Islet of Langerhans (tissue), 1 donor: Measurements from ENCODE around the gene LRGUK.
"Not testable (repeated sequence)": the region's sequence is repeated elsewhere in the genome, so short reads cannot be mapped to it uniquely, and the experiment has no call there.

ENCODE experiments used
- FAIRE-seq: peaks from one replicate; lab custom pipeline; 2011; peaks lifted over from hg19 to GRCh38; lab: Jason Lieb, UNC

The LRGUK gene

GRCh38 chr7:134187893-134188292, 60.8 kb downstream of the LRGUK start:
- FAIRE-seq = no peak

GRCh38 chr7:134188311-134188710, 61.2 kb downstream of the LRGUK start:
- no peak for FAIRE-seq

GRCh38 chr7:134189559-134189958, 62.4 kb downstream of the LRGUK start:
- no peak for FAIRE-seq

- no peak for FAIRE-seq
Observed at GRCh38 chr7:134191876-134192275, 64.7 kb downstream of the LRGUK start.

- FAIRE-seq = no peak
Observed at GRCh38 chr7:134193240-134193639, 66.1 kb downstream of the LRGUK start.

- FAIRE-seq = no peak
Observed at GRCh38 chr7:134195252-134195651, 68.1 kb downstream of the LRGUK start.

- no peak for FAIRE-seq
Observed at GRCh38 chr7:134196439-134196838, 69.3 kb downstream of the LRGUK start.

GRCh38 chr7:134197345-134197744, 70.2 kb downstream of the LRGUK start:
- no peak for FAIRE-seq

- no peak for FAIRE-seq
Observed at GRCh38 chr7:134200970-134201369, 73.8 kb downstream of the LRGUK start.

GRCh38 chr7:134201569-134202261, 74.6 kb downstream of the LRGUK start:
- FAIRE-seq = no peak

- no peak for FAIRE-seq
Observed at GRCh38 chr7:134203186-134203889, 76.2 kb downstream of the LRGUK start.

- FAIRE-seq = no peak
Observed at GRCh38 chr7:134209322-134210015, 82.3 kb downstream of the LRGUK start.

GRCh38 chr7:134210227-134210626, 83.1 kb downstream of the LRGUK start:
- FAIRE-seq = no peak

GRCh38 chr7:134210976-134211663, 84.0 kb downstream of the LRGUK start:
- no peak for FAIRE-seq

GRCh38 chr7:134211817-134212216, 84.7 kb downstream of the LRGUK start:
- no peak for FAIRE-seq

- FAIRE-seq = no peak
Observed at GRCh38 chr7:134212576-134213546, 85.7 kb downstream of the LRGUK start.

GRCh38 chr7:134220236-134220635, 93.1 kb downstream of the LRGUK start:
- no peak for FAIRE-seq

- not testable (repeated sequence) for FAIRE-seq
Observed at GRCh38 chr7:134231296-134231695, 104.2 kb downstream of the LRGUK start.

GRCh38 chr7:134234216-134234615, 107.1 kb downstream of the LRGUK start:
- FAIRE-seq = no peak

GRCh38 chr7:134245253-134245652, 118.1 kb downstream of the LRGUK start:
- FAIRE-seq = no peak

GRCh38 chr7:134246347-134246746, 119.2 kb downstream of the LRGUK start:
- no peak for FAIRE-seq

- no peak for FAIRE-seq
Observed at GRCh38 chr7:134246761-134247160, 119.6 kb downstream of the LRGUK start.
